K562 (cell line): ENCODE results near the gene ZNF260. TPM values are rescaled to one million over a fixed set of nuclear protein-coding genes. Genes with fewer than 3 reads are reported as not detected.

Experiments used
- BMI1 ChIP-seq: fragments of 150-350 bp; IDR thresholded peaks from 2 replicates; pipeline ENCODE4 v1.6.1; 2014; ENCODE audit warnings: low read length
- CC2D1A ChIP-seq: fragments of 450-650 bp; IDR thresholded peaks from 2 replicates; pipeline ENCODE4 v1.6.1; 2017; ENCODE audit warnings: mild to moderate bottlenecking
- CXXC5 ChIP-seq: fragments of 250-450 bp; sonication (Bioruptor Pico); IDR thresholded peaks from 2 replicates; pipeline ENCODE4 v1.8.0; 2022; ENCODE audit warnings: inconsistent platforms, mild to moderate bottlenecking, moderate library complexity
- DDX20 ChIP-seq: fragments of 450-650 bp; IDR thresholded peaks from 2 replicates; pipeline ENCODE4 v1.6.1; 2016; ENCODE audit warnings: missing genetic modification characterization, low read depth, mild to moderate bottlenecking, missing compliant biosample characterization, moderate library complexity
- EZH2 ChIP-seq: IDR thresholded peaks from 2 replicates; pipeline ENCODE4 v1.6.1; 2012; ENCODE audit warnings: low read depth, mild to moderate bottlenecking, inconsistent platforms, low read length, borderline replicate concordance
- MCM5 ChIP-seq: fragments of 450-650 bp; IDR thresholded peaks from 2 replicates; pipeline ENCODE4 v1.6.1; 2016; ENCODE audit warnings: low read depth
- MED1 ChIP-seq: sonication (generic); formaldehyde crosslinking; IDR thresholded peaks from 2 replicates; pipeline ENCODE4 v1.8.1; 2023; ENCODE audit warnings: missing genetic modification reagents, borderline replicate concordance
- MEF2D ChIP-seq: conservative IDR thresholded peaks from 2 replicates; pipeline ENCODE4 v1.6.1; 2016; ENCODE audit warnings: low read depth, missing genetic modification characterization, missing compliant biosample characterization
- MIER1 ChIP-seq: fragments of 450-650 bp; IDR thresholded peaks from 2 replicates; pipeline ENCODE4 v1.6.1; 2016; ENCODE audit warnings: antibody characterized with exemption, mild to moderate bottlenecking, low read depth
- NEUROD1 ChIP-seq: fragments of 150-350 bp; IDR thresholded peaks from 2 replicates; pipeline ENCODE4 v1.6.1; 2014; ENCODE audit warnings: borderline replicate concordance, low read length, low read depth; ENCODE audit not compliant: partially characterized antibody
- PHF8 ChIP-seq: fragments of 200-600 bp; sonication (generic); IDR thresholded peaks from 2 replicates; pipeline ENCODE4 v1.6.1; 2012; ENCODE audit warnings: mixed run types, mild to moderate bottlenecking, inconsistent platforms, low read length, moderate library complexity, borderline replicate concordance
- RAD21 ChIP-seq, 2 experiments: fragments of 250-450 bp in 1 of 2; fragments of 450-650 bp in 1 of 2; sonication (Bioruptor Pico) in 1 of 2; formaldehyde crosslinking in 1 of 2; IDR thresholded peaks in 1 of 2; conservative IDR thresholded peaks in 1 of 2; 2 replicates each; pipeline versions ENCODE4 v1.4.0 to v1.8.0; 2020 to 2022; ENCODE audit warnings: mild to moderate bottlenecking in 2 of 2, moderate library complexity in 1 of 2
- RFX1 ChIP-seq: fragments of 450-650 bp; IDR thresholded peaks from 2 replicates; pipeline ENCODE4 v1.6.1; 2016; ENCODE audit warnings: mild to moderate bottlenecking, moderate library complexity
- SMARCE1 ChIP-seq: fragments of 450-650 bp; IDR thresholded peaks from 2 replicates; pipeline ENCODE4 v1.7.1; 2016; ENCODE audit warnings: mild to moderate bottlenecking
- SOX6 ChIP-seq: fragments of 450-650 bp; IDR thresholded peaks from 2 replicates; pipeline ENCODE4 v1.6.1; 2014; ENCODE audit warnings: mild to moderate bottlenecking
- THRA ChIP-seq: fragments of 450-650 bp; IDR thresholded peaks from 2 replicates; pipeline ENCODE4 v1.6.1; 2017; ENCODE audit warnings: mild to moderate bottlenecking, moderate library complexity
- TOE1 ChIP-seq, 2 experiments: fragments of 450-650 bp in 1 of 2; sonication (generic) in 1 of 2; formaldehyde crosslinking in 1 of 2; IDR thresholded peaks; 2 replicates each; pipeline versions ENCODE4 v1.7.1 to v1.8.0; 2016 to 2022; ENCODE audit warnings: borderline replicate concordance in 2 of 2, mild to moderate bottlenecking in 2 of 2, antibody characterized with exemption in 1 of 2, inconsistent platforms in 1 of 2, low read depth in 1 of 2, missing genetic modification reagents in 1 of 2, moderate library complexity in 1 of 2
- TSC22D4 ChIP-seq: fragments of 450-650 bp; IDR thresholded peaks from 2 replicates; pipeline ENCODE4 v1.6.1; 2016; ENCODE audit warnings: missing genetic modification characterization, missing biosample characterization, control low read depth
- ZNF12 ChIP-seq: sonication (generic); formaldehyde crosslinking; IDR thresholded peaks from 2 replicates; pipeline ENCODE4 v1.4.0; 2020; ENCODE audit warnings: mild to moderate bottlenecking, missing genetic modification reagents
- ZNF253 ChIP-seq: fragments of 250-450 bp; sonication (Bioruptor Pico); conservative IDR thresholded peaks from 2 replicates; pipeline ENCODE4 v1.6.1; 2021; ENCODE audit warnings: mild to moderate bottlenecking
- ZNF395 ChIP-seq: fragments of 200-800 bp; sonication (Bioruptor generic); IDR thresholded peaks from 2 replicates; pipeline ENCODE4 v1.6.1; 2017; ENCODE audit warnings: missing genetic modification characterization, missing compliant biosample characterization
- ZNF444 ChIP-seq: fragments of 250-450 bp; sonication (Bioruptor Pico); IDR thresholded peaks from 2 replicates; pipeline ENCODE4 v1.4.0; 2020; ENCODE audit warnings: mild to moderate bottlenecking, moderate library complexity
- ZNF449 ChIP-seq: fragments of 250-450 bp; sonication (Bioruptor Pico); IDR thresholded peaks from 2 replicates; pipeline ENCODE4 v1.8.0; 2022; ENCODE audit warnings: moderate library complexity, mild to moderate bottlenecking, inconsistent platforms
- ZNF561 ChIP-seq: fragments of 450-650 bp; formaldehyde crosslinking; conservative IDR thresholded peaks from 2 replicates; pipeline ENCODE4 v1.4.0; 2020; ENCODE audit warnings: mild to moderate bottlenecking, moderate library complexity
- ZNF644 ChIP-seq: fragments of 200-800 bp; sonication (Bioruptor generic); IDR thresholded peaks from 2 replicates; pipeline ENCODE4 v1.6.1; 2016; ENCODE audit warnings: low read depth, missing genetic modification characterization, missing compliant biosample characterization
- polyA plus RNA-seq, 8 experiments: library from polyadenylated mRNA; depleted of rRNA in 4 of 8; stranded (reverse) in 5 of 8; unstranded in 3 of 8; fragments of >200 nt; fragmentation: Nextera tagmentation in 2 of 8; fragmentation: Illumina TruSeq in 1 of 8; extraction: Ambion mirVana in 2 of 8; extraction: Trizol in 1 of 8; gene quantifications; 2 replicates each; pipeline versions ENCODE4 v1.2.1 to v1.2.3, GENCODE V29; 2011 to 2014; ENCODE audit warnings: inconsistent platforms in 1 of 8, missing spikeins in 1 of 8
- total RNA-seq, 7 experiments: library from RNA; depleted of rRNA in 6 of 7; stranded (reverse); fragments of >200 nt in 6 of 7; fragmentation: Illumina TruSeq in 2 of 7; extraction: Trizol in 2 of 7; gene quantifications; 2 replicates each; pipeline versions ENCODE4 v1.2.1 to v1.2.3, GENCODE V29; 2011 to 2021; ENCODE audit warnings: low replicate concordance in 1 of 7

The ZNF260 gene
- total and polyA plus RNA-seq, 9 of the 15 experiments (the other 6 are each of a cell fraction or from before 2014, with no cell fraction given) = 2.6 to 16.6 (median 5.8) TPM

GRCh38 chr19:36573020-36573894, 45.2 kb upstream of the ZNF260 start, which contains the start of gene ZNF529 (continued):
- TF ChIP-seq BMI1 = no peak
- TF ChIP-seq CC2D1A = no peak
- no peak for TF ChIP-seq ZNF561 (CRISPR knock-in tag)
- 0 out of 2 replicates have a peak, but pooled peaks have one; percentile 56 for TF ChIP-seq ZNF395 (CRISPR knock-in tag)
- TF ChIP-seq TSC22D4 (tag) = no peak
- no peak for TF ChIP-seq RAD21 (CRISPR knock-in tag; conservative IDR thresholded peaks at IDR 0.05 in 1 of 2, IDR thresholded peaks at IDR 0.05 in 1 of 2)
- TF ChIP-seq ZNF449 (CRISPR knock-in tag) = no peak
- TF ChIP-seq NEUROD1 = peak; percentile 70
- no peak for TF ChIP-seq ZNF644 (tag)
- TF ChIP-seq THRA = no peak
- TF ChIP-seq RFX1 = no peak
- no peak for TF ChIP-seq ZNF444 (CRISPR knock-in tag)
- peak; percentile 91 for TF ChIP-seq PHF8
- no peak for TF ChIP-seq MCM5
- no peak for TF ChIP-seq MIER1
- TF ChIP-seq DDX20 (tag) = no peak
- TF ChIP-seq SMARCE1 = 0 out of 2 replicates have a peak, but pooled peaks have one; percentile 27
- peak; percentile 54; the same call in 1 of the 2 replicates for TF ChIP-seq SOX6
- TF ChIP-seq MED1 (CRISPR knock-in tag) = no peak
- no peak for TF ChIP-seq TOE1 (IDR thresholded peaks at IDR 0.05; ENCODE audit: borderline replicate concordance)
- no peak for TF ChIP-seq TOE1 (CRISPR knock-in tag; IDR thresholded peaks at IDR 0.05; ENCODE audit: borderline replicate concordance, low read depth)
- TF ChIP-seq ZNF253 = no peak
- peak; percentile 72; the same call in 1 of the 2 replicates for TF ChIP-seq ZNF12
- no peak for TF ChIP-seq EZH2
- TF ChIP-seq CXXC5 (CRISPR knock-in tag) = peak; percentile 85
- TF ChIP-seq MEF2D (tag) = 0 out of 2 replicates have a peak, but pooled peaks have one; percentile 13
